GM12878 (cell line): Measurements from ENCODE around the gene DMPK.

ENCODE experiments used
- CTCF ChIP-seq, 3 experiments: IDR thresholded peaks in 2 of 3; conservative IDR thresholded peaks in 1 of 3; 2 replicates each; pipeline ENCODE4 v1.5.1; 2011; ENCODE audit warnings: low read depth in 3 of 3, low read length in 3 of 3, mild to moderate bottlenecking in 3 of 3, control low read depth in 2 of 3, moderate library complexity in 2 of 3, inconsistent platforms in 1 of 3, mixed read lengths in 1 of 3; ENCODE audit not compliant: control insufficient read depth in 2 of 3, insufficient read depth in 1 of 3; ENCODE audit errors: extremely low read depth in 1 of 3
- EP300 ChIP-seq, 2 experiments: fragments of 150-350 bp in 1 of 2; IDR thresholded peaks; 2 replicates each; pipeline ENCODE4 v1.6.1; 2011 to 2012; ENCODE audit warnings: low read depth in 2 of 2, low read length in 2 of 2, borderline replicate concordance in 1 of 2, improper control_type of control experiment in 1 of 2, inconsistent platforms in 1 of 2; ENCODE audit not compliant: control insufficient read depth in 1 of 2
- KDM1A ChIP-seq: fragments of 200-600 bp; sonication (generic); IDR thresholded peaks from 2 replicates; pipeline ENCODE4 v1.6.1; 2016; ENCODE audit warnings: borderline replicate concordance
- NR2F1 ChIP-seq: fragments of 450-650 bp; conservative IDR thresholded peaks from 2 replicates; pipeline ENCODE4 v1.6.1; 2017; ENCODE audit warnings: mild to moderate bottlenecking
- POLR2A ChIP-seq: IDR thresholded peaks from 2 replicates; pipeline ENCODE4 v1.6.1; 2011; ENCODE audit warnings: low read depth, mild to moderate bottlenecking, low read length
- REST ChIP-seq: IDR thresholded peaks from 2 replicates; pipeline ENCODE4 v1.6.1; 2012; ENCODE audit warnings: mild to moderate bottlenecking, low read depth, low read length
- USF2 ChIP-seq: IDR thresholded peaks from 2 replicates; pipeline ENCODE4 v1.6.1; 2011; ENCODE audit warnings: low read depth, low read length, improper control_type of control experiment, borderline replicate concordance

GRCh38 chr19:45815481-45816216 lies 33.4 kb upstream of the DMPK start:
- TF ChIP-seq CTCF (IDR thresholded peaks at IDR 0.05 in 2 of 3, conservative IDR thresholded peaks at IDR 0.05 in 1 of 3; ENCODE audit: control insufficient read depth in 2 of 3, extremely low read depth in 1 of 3, insufficient read depth in 1 of 3, low read depth in 3 of 3, low read length in 3 of 3) (no peak), POLR2A (no peak), EP300 (IDR thresholded peaks at IDR 0.05; ENCODE audit: borderline replicate concordance in 1 of 2, control insufficient read depth in 1 of 2, low read depth in 2 of 2, low read length in 2 of 2) (no peak), NR2F1 (no peak), USF2 (no peak), KDM1A (no peak), REST (no peak)
